GM12878 (cell line): ENCODE results near the gene PTPRD. TPM values are rescaled to one million over a fixed set of nuclear protein-coding genes. Genes with fewer than 3 reads are reported as not detected.

ENCODE experiments used
- ATAC-seq: fragments of 200-7000 bp; cut with Tn5 transposase; 3 replicates; pipeline ENCODE4 v1.9.1; 2020; ENCODE audit warnings: mild to moderate bottlenecking, moderate library complexity
- BruUV-seq: library from RNA; stranded (reverse); fragments of 400-500 nt; replicated peaks from 2 replicates; lab custom pipeline; 2021; lab: Mats Ljungman, UMichigan
- CTCF ChIA-PET: fragments of 300-600 bp; sonication (Branson Sonifier 250); formaldehyde crosslinking; extraction: SDS; loops from one replicate; lab custom pipeline; 2021; ENCODE audit warnings: inconsistent platforms; lab: Yijun Ruan, JAX
- POLR2A ChIA-PET: fragments of 350-600 bp; formaldehyde crosslinking; extraction: SDS; loops from one replicate; lab custom pipeline; 2021; ENCODE audit warnings: inconsistent platforms; lab: Charles Lee
- RAD21 ChIA-PET: fragments of 300-600 bp; sonication (Branson Sonifier 250); formaldehyde crosslinking; loops from one replicate; lab custom pipeline; 2023; ENCODE audit warnings: antibody characterized with exemption; ENCODE audit not compliant: unreplicated experiment; lab: Charles Lee
- SMC1A ChIA-PET: fragments of 300-600 bp; sonication (Branson Sonifier 250); formaldehyde crosslinking; loops from one replicate; lab custom pipeline; 2023; ENCODE audit not compliant: unreplicated experiment, uncharacterized antibody; lab: Charles Lee
- DNase-seq: peaks from one replicate; pipeline ENCODE4 v3.0.0-alpha.2; 2011; ENCODE audit warnings: low read depth, low spot score
- FAIRE-seq: peaks from 3 replicates; lab custom pipeline; 2011; peaks lifted over from hg19 to GRCh38; lab: Jason Lieb, UNC
- H2AFZ ChIP-seq: 2 replicates; pipeline ENCODE4 v1.6.0; 2011; ENCODE audit warnings: low read depth, low read length, control low read depth; ENCODE audit not compliant: control insufficient read depth
- H3K27ac ChIP-seq: 2 replicates; pipeline ENCODE4 v1.5.1; 2011; ENCODE audit warnings: control low read depth; ENCODE audit not compliant: control insufficient read depth, insufficient read depth
- H3K27me3 ChIP-seq, 2 experiments: replicated peaks in 1 of 2; 2 replicates each; pipeline versions ENCODE4 v1.6.0 to v1.6.1; 2011; ENCODE audit warnings: low read length in 1 of 2; ENCODE audit not compliant: control insufficient read depth in 2 of 2, insufficient read depth in 2 of 2
- H3K36me3 ChIP-seq, 2 experiments: 2 replicates each; pipeline ENCODE4 v1.5.1; 2011; ENCODE audit warnings: low read length in 1 of 2; ENCODE audit not compliant: control insufficient read depth in 2 of 2, insufficient read depth in 2 of 2
- H3K4me1 ChIP-seq: 2 replicates; pipeline ENCODE4 v1.6.1; 2011; ENCODE audit warnings: mild to moderate bottlenecking, low read length, moderate library complexity, mixed read lengths; ENCODE audit not compliant: control insufficient read depth, insufficient read depth
- H3K4me2 ChIP-seq: 2 replicates; pipeline ENCODE4 v1.6.0; 2011; ENCODE audit warnings: control low read depth; ENCODE audit not compliant: control insufficient read depth, insufficient read depth
- H3K4me3 ChIP-seq: fragments of 200-600 bp; sonication (generic); 2 replicates; pipeline ENCODE4 v1.5.1; 2016
- H3K79me2 ChIP-seq: 2 replicates; pipeline ENCODE4 v1.6.0; 2011; ENCODE audit warnings: low read length; ENCODE audit not compliant: control insufficient read depth, insufficient read depth
- H3K9ac ChIP-seq: 2 replicates; pipeline ENCODE4 v1.8.0; 2011; ENCODE audit warnings: low read length, control low read depth, mixed read lengths; ENCODE audit not compliant: control insufficient read depth, insufficient read depth
- H3K9me3 ChIP-seq: replicated peaks from 3 replicates; pipeline ENCODE4 v1.5.1; 2011; ENCODE audit warnings: mild to moderate bottlenecking, low read length; ENCODE audit not compliant: control insufficient read depth, insufficient read depth
- H4K20me1 ChIP-seq: 2 replicates; pipeline ENCODE4 v1.6.0; 2011; ENCODE audit not compliant: control insufficient read depth, insufficient read depth
- CEBPZ ChIP-seq: fragments of 150-350 bp; IDR thresholded peaks from 2 replicates; pipeline ENCODE4 v1.6.1; 2016; ENCODE audit warnings: low read depth, low read length
- CREB1 ChIP-seq: IDR thresholded peaks from 2 replicates; pipeline ENCODE4 v1.6.1; 2012; ENCODE audit warnings: low read depth, mild to moderate bottlenecking, inconsistent platforms
- CREM ChIP-seq: IDR thresholded peaks from 2 replicates; pipeline ENCODE4 v1.6.1; 2014; ENCODE audit warnings: antibody characterized with exemption, low read depth
- E4F1 ChIP-seq: fragments of 450-650 bp; IDR thresholded peaks from 2 replicates; pipeline ENCODE4 v1.6.1; 2018; ENCODE audit warnings: borderline replicate concordance, mild to moderate bottlenecking; ENCODE audit not compliant: partially characterized antibody
- ESRRA ChIP-seq: IDR thresholded peaks from 2 replicates; pipeline ENCODE4 v1.6.1; 2012; ENCODE audit warnings: mild to moderate bottlenecking, low read length, improper control_type of control experiment
- EZH2 ChIP-seq: IDR thresholded peaks from 2 replicates; pipeline ENCODE4 v1.6.1; 2012; ENCODE audit warnings: low read depth, mild to moderate bottlenecking, control low read depth, inconsistent platforms, low read length, borderline replicate concordance; ENCODE audit not compliant: control insufficient read depth
- IKZF2 ChIP-seq, 2 experiments: fragments of 450-650 bp; IDR thresholded peaks; 2 replicates each; pipeline ENCODE4 v1.6.1; 2017; ENCODE audit warnings: mild to moderate bottlenecking in 2 of 2, moderate library complexity in 2 of 2
- IRF3 ChIP-seq: fragments of 450-650 bp; IDR thresholded peaks from 2 replicates; pipeline ENCODE4 v1.6.1; 2014; ENCODE audit warnings: mild to moderate bottlenecking
- MTA2 ChIP-seq: fragments of 450-650 bp; IDR thresholded peaks from 2 replicates; pipeline ENCODE4 v1.6.1; 2016; ENCODE audit warnings: low read depth, mild to moderate bottlenecking, moderate library complexity
- RELB ChIP-seq: fragments of 450-650 bp; IDR thresholded peaks from 2 replicates; pipeline ENCODE4 v1.6.1; 2017; ENCODE audit warnings: low read depth, mild to moderate bottlenecking, moderate library complexity
- SMAD5 ChIP-seq: IDR thresholded peaks from 2 replicates; pipeline ENCODE4 v1.6.1; 2016; ENCODE audit warnings: antibody characterized with exemption, low read depth
- SP1 ChIP-seq: IDR thresholded peaks from one replicate; pipeline ENCODE4 v1.6.1; 2011; ENCODE audit warnings: low read depth, low read length
- STAT3 ChIP-seq: IDR thresholded peaks from 2 replicates; pipeline ENCODE4 v1.6.1; 2011; ENCODE audit warnings: low read depth, low read length, improper control_type of control experiment
- TCF3 ChIP-seq: IDR thresholded peaks from 2 replicates; pipeline ENCODE4 v1.6.1; 2012; ENCODE audit warnings: low read depth, mild to moderate bottlenecking, low read length, borderline replicate concordance; ENCODE audit not compliant: insufficient read depth
- ZSCAN29 ChIP-seq: fragments of 450-650 bp; IDR thresholded peaks from 2 replicates; pipeline ENCODE4 v1.6.1; 2017; ENCODE audit warnings: mild to moderate bottlenecking, moderate library complexity
- WGBS: methylation state at CpG from one replicate; pipeline ENCODE4 v1.1.6; 2016; ENCODE audit warnings: low lambda C conversion rate; ENCODE audit not compliant: insufficient replicate concordance, insufficient coverage; ENCODE audit errors: missing lambda C conversion rate; 5-methylcytosine and 5-hydroxymethylcytosine counted together
- in situ Hi-C: fragments of 300-500 bp; cut with MboI; formaldehyde crosslinking; loops from 9 replicates; pipeline ENCODE4 v1.14.3; 2018; ENCODE audit warnings: mixed read lengths
- intact Hi-C: fragments of 100-400 bp; cut with micrococcal nuclease; formaldehyde crosslinking; loops from one replicate; pipeline ENCODE4 v1.14.2; 2022; ENCODE audit not compliant: unreplicated experiment
- polyA plus RNA-seq, 11 experiments: library from polyadenylated mRNA; depleted of rRNA in 4 of 11; unstranded in 6 of 11; stranded (reverse) in 5 of 11; fragments of >200 nt; fragmentation: Nextera tagmentation in 4 of 11; fragmentation: Illumina TruSeq in 1 of 11; extraction: Ambion mirVana in 4 of 11; extraction: Trizol in 1 of 11; gene quantifications; 1 replicate in 1 of 11; 2 replicates in 10 of 11; pipeline versions ENCODE4 v1.2.1 to v1.2.3, GENCODE V29; 2011 to 2016; ENCODE audit warnings: inconsistent platforms in 2 of 11, missing spikeins in 2 of 11, low read depth in 1 of 11
- total RNA-seq, 4 experiments: library from RNA; depleted of rRNA in 3 of 4; stranded (reverse); fragments of >200 nt in 3 of 4; fragmentation: Illumina TruSeq in 1 of 4; extraction: Trizol in 1 of 4; gene quantifications; 2 replicates each; pipeline versions ENCODE4 v1.2.1 to v1.2.3, GENCODE V29; 2013 to 2021

Gene PTPRD
- total and polyA plus RNA-seq, 10 of the 15 experiments (the other 5 are each of a cell fraction or from before 2014, with no cell fraction given) = under 0.01 to 0.05 (median 0.01) TPM; not detected in 7

GRCh38 chr9:8685825-8686224, 1927.0 kb downstream of the PTPRD start:
- H2AFZ ChIP-seq = no peak overlapping the region
- no peaks in the 10 kb centered on the region for H3K79me2 ChIP-seq
- H3K27me3 ChIP-seq = no peaks in the 10 kb centered on the region; a peak in 1 of 4 replicates
- intact Hi-C loops = no loop called here
- no peaks in the 10 kb centered on the region for H3K36me3 ChIP-seq
- 2% methylated on average over 3 of the region's 3 CpGs for WGBS
- no peak for DNase-seq
- H3K27ac ChIP-seq = no peak overlapping the region
- H3K4me2 ChIP-seq = no peak overlapping the region
- TF ChIP-seq ESRRA = no peak
- TF ChIP-seq EZH2 = no peak
- no peak for TF ChIP-seq RELB
- TF ChIP-seq SMAD5 = no peak
- TF ChIP-seq E4F1 = no peak
- TF ChIP-seq IRF3 = no peak
- TF ChIP-seq SP1 = no peak
- no peak for TF ChIP-seq CREB1
- no peak for TF ChIP-seq MTA2
- TF ChIP-seq IKZF2 (IDR thresholded peaks at IDR 0.05) = no peak
- TF ChIP-seq TCF3 = no peak
- TF ChIP-seq ZSCAN29 = no peak
- TF ChIP-seq CREM = no peak
- no peak for TF ChIP-seq STAT3
- no peak for TF ChIP-seq CEBPZ
- TF ChIP-seq, all 136 proteins: peak for 0
- FAIRE-seq (no peak), ATAC-seq (no peak)
- in situ Hi-C loops = no loop called here
- Histone ChIP-seq H3K9ac (no peak overlapping the region), H3K4me3 (no peak overlapping the region), H4K20me1 (no peaks in the 10 kb centered on the region), H3K9me3 (no peaks in the 10 kb centered on the region), H3K4me1 (no peaks in the 10 kb centered on the region)
- ChIA-PET RAD21 (no interaction called here), CTCF (no interaction called here), POLR2A (no interaction called here), SMC1A (no interaction called here)
- BruUV-seq = no TSS peak
